ENCODE results near the gene MDFI.

- TF ChIP-seq CTCF (conservative IDR thresholded peaks at IDR 0.05; ENCODE audit: low read length): no peak
- no peak for TF ChIP-seq EZH2phosphoT487 (IDR thresholded peaks at IDR 0.05; ENCODE audit: borderline replicate concordance, low read depth, low read length)
Observed at GRCh38 chr6:41651962-41652657, 13.8 kb downstream of the MDFI start.
